NCI-H1092 (cell line): ENCODE measurements around the gene CCR8.

Experiments used
- DNase-seq: peaks from one replicate; lab custom pipeline; 2025; lab: John Stamatoyannopoulos, UW

CCR8 gene, protein sequence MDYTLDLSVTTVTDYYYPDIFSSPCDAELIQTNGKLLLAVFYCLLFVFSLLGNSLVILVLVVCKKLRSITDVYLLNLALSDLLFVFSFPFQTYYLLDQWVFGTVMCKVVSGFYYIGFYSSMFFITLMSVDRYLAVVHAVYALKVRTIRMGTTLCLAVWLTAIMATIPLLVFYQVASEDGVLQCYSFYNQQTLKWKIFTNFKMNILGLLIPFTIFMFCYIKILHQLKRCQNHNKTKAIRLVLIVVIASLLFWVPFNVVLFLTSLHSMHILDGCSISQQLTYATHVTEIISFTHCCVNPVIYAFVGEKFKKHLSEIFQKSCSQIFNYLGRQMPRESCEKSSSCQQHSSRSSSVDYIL

DNA sequence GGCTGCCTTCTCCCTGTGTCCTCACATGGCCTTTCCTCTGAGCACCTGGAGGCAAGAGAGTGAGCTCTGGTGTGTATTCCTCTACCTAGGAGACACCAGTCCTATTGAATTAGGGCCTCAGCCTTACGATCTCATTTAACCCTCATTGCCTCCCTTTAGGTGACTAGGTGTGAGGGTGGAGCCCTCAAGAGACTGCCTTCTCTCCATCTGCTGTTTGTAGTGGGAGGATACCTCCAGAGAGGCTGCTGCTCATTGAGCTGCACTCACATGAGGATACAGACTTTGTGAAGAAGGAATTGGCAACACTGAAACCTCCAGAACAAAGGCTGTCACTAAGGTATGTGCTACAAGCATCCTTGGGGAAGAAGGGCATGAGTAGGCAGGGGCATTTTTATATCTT, at the start of gene CCR8:
Gene CCR8, plus strand, starts transcription at position 217 of the 400 bp plus-strand sequence. CDS start 2,623 bp downstream, outside the sequence.
- DNase-seq: no peak

DNA sequence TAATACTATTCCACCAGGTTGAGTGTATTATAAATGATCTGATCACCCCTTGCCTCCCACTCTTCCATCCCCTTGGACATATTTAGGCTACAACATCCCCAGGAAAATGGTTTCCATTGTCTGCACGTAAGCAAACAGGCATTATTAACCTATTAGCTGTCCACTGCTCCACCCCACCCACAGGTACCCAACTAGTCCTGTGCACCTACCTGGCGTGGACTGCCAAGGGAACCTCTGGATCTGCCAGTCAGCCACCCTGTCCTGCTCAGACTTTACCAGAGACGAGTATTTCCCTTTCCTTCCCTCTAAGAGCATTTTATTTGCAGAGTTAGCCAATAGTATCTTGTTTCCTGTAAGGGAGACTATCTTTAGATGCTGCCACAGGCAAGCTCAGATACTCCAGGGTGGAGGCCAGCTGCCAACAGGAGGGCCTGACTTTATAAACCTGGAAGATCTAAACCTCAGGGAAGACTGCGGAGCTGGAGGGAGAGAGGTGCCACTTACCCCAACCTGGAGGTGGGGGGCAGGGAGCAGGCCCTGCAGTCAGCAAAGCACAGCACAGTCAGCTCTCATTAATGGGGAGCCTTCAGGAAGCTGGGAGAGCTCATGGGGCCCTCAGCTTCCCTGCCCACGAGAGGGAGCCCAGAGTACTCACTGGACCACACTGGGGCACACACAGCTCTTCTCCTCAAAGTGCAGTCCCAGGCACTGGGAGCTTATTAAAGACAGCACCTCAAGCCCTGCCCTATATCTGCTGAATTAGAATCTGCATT, 49.6 kb upstream of the CCR8 start, which contains the start of gene CX3CR1:
Gene CX3CR1, minus strand, starts transcription at position 292 of the 773 bp plus-strand sequence. CDS start 13,527 bp downstream, outside the sequence.
- DNase-seq: no peak

DNA sequence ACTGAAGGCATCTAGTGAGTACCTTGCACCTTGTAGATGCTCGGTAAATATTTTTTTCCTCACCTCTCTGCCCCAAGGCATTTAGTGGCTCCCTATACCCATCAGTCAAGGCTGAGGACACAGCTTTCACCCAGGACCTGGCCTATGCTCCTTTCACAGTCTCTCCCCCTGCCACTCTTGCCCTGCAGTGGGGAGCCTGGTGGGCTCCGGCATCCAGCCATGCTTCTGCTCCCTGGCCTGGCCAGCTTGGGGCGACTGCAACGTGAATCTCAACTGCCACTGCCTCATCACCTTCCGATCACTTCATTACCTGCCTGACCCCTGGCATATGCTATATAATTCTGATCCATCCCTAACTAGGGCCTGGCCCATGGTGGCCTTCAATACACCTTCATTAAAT, 48.9 kb upstream of the CCR8 start:
- no peak for DNase-seq

- DNase-seq: no peak
Measured at GRCh38 chr3:39281533-39281932, 48.0 kb upstream of the CCR8 start.

DNA sequence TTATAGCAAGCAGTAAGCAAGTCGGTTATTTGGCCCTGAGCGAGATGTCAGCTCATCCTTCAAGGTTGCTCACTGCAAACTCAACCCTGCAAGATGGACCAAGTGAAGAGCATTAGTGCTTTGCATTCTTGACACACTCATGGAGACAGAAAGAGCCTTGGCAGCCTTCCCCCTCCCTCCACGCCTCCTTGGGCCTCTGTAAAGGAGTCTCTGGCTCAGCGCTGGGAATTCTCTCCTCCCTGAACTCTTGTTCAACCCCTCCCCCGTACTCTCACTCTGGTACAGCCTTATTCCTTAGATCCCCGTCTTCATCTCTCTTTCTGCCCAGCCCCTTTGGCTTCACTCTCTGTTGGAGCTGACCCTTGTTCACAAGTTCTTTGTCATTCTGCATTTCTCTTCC, 47.5 kb upstream of the CCR8 start:
- no peak for DNase-seq

DNA sequence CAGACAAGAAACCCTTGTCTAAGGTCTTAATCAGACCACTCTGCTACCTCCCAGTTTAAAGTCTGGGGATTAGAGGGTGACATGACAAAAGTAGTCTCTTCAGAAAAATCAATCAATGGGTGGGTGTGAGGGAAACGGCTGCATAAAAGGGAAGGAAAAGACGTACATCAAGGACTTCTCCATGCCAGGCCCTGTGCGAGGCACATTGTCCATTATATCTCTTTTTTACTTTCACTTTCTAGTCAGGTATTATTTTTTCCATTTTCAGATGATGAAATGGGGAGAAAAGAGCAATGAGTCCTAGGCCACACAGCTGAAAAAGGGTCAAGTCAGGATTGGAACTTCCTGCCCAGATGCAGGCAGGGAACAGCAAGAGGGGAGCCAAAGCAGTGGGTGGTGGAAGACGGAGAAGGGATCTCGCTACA, 45.0 kb upstream of the CCR8 start:
- no peak for DNase-seq

- no peak for DNase-seq
Measured at GRCh38 chr3:39285332-39285731, 44.2 kb upstream of the CCR8 start.

GRCh38 chr3:39286771-39287170, 42.7 kb upstream of the CCR8 start:
- DNase-seq: no peak

- no peak for DNase-seq
Measured at GRCh38 chr3:39287216-39288164, 42.0 kb upstream of the CCR8 start.

- DNase-seq: peak; percentile 72
Measured at GRCh38 chr3:39288300-39288808, 41.2 kb upstream of the CCR8 start.

- no peak for DNase-seq
Measured at GRCh38 chr3:39289107-39289506, 40.4 kb upstream of the CCR8 start.

- no peak for DNase-seq
Measured at GRCh38 chr3:39290255-39290654, 39.3 kb upstream of the CCR8 start.

DNA sequence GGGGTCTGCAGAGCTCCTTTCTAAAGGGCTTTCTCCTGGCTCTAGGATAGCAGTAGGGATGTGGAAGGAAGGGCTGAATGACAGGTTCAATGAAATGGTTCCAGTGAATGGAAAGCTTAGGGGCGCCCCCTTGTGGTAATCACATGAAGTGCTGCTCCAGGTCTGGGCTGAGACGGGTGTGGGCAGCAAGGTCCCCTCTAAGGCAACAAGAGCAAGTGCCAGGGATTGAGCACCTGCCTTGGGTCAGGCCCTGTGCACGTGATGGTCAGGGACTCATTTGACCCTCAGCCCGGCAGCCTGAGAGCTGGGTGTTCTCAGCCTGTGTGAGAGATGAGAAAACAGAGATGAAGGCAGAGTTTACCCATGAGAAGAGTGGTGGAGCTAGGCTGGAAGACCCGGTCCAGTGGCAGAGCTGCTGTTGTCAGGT, 37.6 kb upstream of the CCR8 start:
- DNase-seq: no peak

DNA sequence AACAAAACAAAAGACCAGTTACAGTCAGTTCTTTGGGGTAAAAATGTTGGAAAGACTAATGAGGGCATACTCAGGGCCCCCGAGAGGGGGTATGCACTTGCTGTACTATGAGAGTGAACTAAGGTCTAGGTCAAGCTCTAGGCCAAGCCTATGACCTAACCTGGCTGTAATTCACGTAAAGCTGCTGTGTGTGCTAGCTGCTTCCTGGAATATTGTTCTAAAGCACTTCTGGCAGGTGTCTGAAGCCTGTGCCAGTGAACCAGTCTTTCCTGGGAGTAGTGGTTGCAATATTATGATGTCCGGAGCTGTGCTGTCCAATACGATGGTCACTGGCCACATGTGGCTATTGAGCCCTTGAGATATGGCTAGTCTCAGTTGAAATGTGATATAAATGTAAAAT, 36.5 kb upstream of the CCR8 start:
- no peak for DNase-seq

DNA sequence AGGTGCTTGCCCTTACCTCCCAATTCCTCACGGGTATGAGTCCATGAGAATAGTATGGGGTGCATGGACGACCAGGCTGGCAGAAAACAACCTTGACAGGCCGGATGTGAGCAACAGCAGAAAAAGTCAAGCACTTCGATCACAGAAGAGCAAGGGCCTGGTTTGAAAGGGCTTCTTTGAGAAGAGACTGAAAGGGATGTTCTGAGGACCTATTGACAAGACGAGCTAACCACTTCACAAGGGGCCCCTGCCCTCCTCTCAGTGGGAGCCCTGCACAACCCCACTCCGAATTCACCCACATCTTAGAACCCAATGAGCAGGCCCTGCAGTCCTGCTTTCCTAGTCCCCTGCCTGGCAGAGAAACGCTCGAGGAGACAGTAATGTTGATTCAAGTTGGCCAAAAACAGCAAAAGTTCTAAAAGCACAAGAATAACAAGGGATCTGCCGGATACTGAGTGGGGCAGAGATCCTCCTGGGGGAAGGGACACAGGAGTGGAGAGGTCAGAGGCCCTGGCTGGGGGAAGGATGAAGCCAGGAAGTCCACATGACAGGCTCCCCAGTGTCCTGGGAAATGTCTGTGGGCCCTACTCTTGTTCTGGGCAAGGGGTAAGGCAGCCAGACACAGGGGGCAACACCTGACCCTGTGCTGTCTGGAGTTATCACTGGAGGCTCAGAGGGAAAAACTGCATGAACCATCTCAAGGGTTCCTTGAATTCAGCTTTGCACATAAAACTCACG, 34.9 kb upstream of the CCR8 start:
- DNase-seq: no peak

DNA sequence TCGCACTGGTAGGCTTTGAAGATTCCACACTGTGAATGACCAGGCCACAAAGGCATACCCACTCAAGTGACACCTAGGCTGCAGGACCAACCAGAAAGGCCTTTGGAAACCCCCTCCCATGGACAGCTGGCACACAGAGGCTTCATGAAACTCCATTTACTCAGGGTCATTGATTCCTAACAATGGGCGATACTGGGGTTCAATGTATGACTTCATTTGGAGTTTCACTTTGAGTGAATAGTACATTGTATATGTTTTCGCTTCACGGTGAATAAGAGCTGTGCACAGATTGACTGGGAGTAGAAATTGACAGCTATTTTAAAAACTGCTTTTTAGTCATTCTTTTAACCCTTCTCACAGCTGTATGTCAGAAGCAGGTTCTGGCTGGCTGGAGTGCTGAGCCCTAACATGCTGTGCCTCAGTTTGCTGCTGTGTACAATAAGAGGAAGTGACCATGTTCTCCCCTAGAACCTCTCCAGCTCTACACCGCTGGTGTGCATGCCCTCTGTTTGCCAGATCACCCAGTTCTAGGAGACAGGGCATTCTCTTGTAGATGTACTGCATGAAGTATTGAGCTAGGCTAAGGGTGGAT, 34.2 kb upstream of the CCR8 start:
- no peak for DNase-seq

- DNase-seq: no peak
Measured at GRCh38 chr3:39296197-39297077, 33.1 kb upstream of the CCR8 start.

GRCh38 chr3:39299279-39299678, 30.2 kb upstream of the CCR8 start:
- DNase-seq: no peak

DNA sequence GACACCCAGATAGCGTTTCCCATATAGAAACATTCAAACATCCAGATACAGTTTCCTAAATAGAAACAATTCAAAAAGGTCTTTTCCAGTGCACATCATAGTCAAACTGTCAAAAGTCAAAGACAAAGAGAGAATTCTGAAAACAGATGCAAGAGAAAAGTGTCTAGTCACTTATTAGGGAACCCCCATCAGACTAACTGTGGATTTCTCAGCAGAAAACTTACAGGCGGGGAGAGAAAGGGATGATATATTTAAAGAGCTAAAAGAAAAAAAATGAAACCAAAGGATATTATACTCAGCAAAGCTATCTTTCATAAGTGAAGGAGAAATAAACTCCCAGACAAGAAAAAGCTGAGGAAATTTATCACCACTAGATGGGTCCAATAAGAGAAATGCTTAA, 27.3 kb upstream of the CCR8 start:
- no peak for DNase-seq

DNA sequence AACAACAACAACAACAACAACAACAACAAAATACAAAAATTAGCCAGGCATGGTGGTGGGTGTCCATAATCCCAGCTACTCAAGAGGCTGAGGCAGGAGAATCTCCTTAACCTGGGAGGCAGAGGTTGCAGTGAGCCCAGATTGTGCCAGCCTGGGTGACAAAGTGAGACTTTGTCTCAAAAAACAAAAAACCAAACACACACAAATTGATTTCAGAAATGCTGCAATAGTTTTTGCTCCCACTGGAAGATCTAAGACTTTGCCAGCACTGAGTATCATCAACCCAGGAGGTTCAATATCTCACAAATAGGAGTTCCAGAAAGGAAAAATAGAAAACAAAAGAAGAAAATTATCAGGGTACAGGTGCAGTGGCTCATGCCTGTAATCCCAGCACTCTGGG, 16.2 kb upstream of the CCR8 start:
- no peak for DNase-seq
